HG03025 (cell line): ENCODE measurements around the gene STYK1.
A peak's percentile ranks its signal among the peaks of the same experiment; 100 is the strongest.

Experiments
- ATAC-seq: cut with Tn5 transposase; IDR thresholded peaks from one replicate; pipeline ENCODE4 v1.9.1; 2021; ENCODE audit warnings: mild to moderate bottlenecking, moderate library complexity; ENCODE audit not compliant: unreplicated experiment, low FRiP score

Gene STYK1, protein sequence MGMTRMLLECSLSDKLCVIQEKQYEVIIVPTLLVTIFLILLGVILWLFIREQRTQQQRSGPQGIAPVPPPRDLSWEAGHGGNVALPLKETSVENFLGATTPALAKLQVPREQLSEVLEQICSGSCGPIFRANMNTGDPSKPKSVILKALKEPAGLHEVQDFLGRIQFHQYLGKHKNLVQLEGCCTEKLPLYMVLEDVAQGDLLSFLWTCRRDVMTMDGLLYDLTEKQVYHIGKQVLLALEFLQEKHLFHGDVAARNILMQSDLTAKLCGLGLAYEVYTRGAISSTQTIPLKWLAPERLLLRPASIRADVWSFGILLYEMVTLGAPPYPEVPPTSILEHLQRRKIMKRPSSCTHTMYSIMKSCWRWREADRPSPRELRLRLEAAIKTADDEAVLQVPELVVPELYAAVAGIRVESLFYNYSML

DNA sequence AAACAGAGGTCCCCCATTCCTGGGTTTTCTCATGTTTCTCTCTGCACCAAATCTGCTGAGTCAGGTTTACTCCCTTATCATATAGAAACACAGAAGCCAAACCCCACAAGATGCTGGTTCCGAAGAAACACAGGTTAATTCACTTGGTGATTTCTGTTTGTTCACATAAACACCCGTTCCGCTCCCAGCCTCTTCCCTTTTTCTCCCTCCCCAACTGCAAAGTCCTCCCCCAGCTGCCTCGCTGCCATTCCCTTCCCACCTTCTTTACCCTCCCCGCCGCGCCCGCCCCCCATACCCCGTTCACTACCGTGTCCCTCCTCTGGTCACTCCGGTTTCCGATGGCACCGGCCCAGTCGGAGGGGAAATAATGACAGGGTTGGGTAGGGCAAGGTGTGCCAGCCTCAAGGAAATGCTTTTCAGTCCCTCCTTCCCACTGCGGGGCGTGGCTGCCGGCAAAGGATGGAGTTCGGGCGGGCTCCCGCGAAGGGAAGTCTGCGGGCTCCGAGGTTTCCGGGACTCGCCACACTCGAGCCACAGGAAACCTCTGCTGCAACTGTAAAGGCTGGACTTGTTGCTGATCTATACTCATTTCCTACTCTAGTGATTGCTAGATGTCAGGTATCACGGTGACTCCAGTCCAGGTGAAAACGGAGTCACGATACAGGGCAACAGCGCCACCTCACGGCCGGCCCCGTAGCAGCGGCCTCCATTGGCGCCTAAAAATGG is at the start of gene STYK1:
TSS of gene STYK1 (minus strand) at position 394 of the 726 bp plus-strand sequence. CDS start 39,434 bp downstream, outside the sequence.
- no peak for ATAC-seq

DNA sequence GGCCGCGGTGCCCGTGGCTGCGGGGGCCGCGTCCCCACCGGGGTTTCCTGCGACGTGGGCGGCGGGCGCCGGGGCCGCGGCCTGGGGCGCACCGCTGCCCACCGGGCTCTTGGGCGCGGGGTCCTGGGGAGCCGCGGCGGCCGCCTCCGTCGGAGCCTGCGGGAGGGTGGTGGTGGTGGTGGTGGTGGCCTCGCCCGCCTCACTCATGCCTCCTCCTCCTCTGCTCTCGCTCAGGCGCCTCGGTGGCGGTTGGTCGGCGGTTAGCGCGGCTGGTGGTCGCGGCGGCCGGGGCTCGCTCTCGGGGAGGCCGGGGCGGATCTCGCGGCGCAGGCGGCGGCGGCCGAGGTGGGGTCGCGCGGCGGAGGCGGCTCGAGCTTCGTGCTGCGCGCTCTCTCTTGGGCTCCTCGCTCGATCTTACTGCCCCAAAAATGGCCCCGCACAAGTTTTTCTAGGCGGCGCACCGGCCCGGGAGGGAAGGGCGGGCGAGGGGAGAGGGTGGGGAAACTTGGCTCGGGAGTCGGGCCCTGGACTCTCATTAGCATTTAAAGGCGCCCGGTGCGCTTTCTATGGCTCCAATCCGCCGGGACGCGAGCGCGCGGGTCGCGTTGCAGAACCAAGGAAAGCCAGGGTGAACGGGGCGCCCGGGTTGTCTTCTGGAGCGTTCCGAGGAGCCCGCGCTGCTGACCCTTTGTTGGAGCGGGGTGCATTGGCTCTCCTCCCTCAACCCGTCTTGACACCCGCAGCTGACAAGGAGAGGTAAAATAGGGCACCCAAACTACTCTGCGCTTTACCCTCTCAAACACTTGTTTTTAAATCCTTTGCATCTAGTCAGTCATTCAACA is 49.3 kb upstream of the STYK1 start, which contains the start of gene YBX3:
TSS of gene YBX3 (minus strand) at position 419 of the 842 bp plus-strand sequence. CDS start at position 207, 212 bp downstream.
- ATAC-seq, result peak; percentile 63

DNA sequence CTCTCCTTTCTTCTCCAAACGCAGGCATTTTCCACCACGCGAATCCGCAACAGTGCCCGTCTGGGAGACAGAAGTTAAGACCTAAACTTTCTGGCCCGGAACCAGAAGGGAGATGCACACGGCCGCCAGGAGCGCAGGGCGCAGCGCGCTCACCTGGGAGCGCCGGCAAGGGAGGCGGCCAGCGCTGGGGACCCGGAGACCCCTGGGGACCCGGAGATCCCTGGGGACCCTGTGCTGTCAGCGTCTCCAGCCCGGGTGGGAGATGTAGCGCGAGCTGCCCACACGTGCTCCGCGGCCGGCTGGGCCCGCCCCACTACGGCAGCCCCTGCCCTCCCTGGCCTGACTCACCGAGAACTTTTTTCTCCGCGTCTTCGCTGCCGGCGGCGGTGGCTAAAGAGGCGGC is 48.7 kb upstream of the STYK1 start:
- ATAC-seq, result peak; percentile 48

DNA sequence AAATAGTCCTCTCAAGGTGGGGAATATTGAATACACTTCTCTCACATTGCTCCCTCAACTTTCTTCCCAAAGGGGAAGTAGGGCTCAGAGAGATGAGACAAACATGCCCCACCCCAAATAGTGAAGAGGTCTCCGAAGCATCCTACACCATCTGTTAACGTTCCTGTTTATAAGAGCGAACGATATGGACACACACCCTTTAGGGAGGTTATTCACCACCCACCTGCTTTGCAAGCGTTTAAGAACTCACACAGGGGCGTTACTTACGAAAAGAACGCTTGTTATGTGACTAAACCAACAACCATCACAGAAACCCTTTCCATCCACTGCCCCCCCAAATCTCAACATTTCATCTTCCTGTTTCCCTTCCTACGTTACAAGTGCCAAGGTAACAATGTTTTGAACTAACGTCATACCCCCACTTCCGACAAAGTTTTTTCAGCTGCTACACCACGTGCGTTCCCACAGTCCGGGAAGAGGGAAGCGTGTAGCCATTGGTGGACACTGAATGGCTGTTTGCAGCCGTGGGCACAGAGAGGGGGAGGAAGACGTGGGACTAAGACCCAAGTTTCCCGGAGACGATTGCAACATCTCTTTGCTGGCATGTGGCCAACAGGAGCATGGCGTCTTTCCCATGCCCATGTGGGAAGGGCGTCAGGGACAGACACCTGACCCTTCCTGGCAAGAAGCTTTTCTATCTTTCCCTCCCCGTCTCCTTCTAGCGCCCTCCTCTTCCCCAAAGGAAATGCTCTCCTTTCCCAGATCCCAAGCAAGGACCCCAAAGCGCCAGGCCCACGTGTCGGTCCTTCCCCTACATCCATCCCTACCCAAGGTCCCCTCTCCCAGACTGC is 48.0 kb upstream of the STYK1 start:
- no peak for ATAC-seq

DNA sequence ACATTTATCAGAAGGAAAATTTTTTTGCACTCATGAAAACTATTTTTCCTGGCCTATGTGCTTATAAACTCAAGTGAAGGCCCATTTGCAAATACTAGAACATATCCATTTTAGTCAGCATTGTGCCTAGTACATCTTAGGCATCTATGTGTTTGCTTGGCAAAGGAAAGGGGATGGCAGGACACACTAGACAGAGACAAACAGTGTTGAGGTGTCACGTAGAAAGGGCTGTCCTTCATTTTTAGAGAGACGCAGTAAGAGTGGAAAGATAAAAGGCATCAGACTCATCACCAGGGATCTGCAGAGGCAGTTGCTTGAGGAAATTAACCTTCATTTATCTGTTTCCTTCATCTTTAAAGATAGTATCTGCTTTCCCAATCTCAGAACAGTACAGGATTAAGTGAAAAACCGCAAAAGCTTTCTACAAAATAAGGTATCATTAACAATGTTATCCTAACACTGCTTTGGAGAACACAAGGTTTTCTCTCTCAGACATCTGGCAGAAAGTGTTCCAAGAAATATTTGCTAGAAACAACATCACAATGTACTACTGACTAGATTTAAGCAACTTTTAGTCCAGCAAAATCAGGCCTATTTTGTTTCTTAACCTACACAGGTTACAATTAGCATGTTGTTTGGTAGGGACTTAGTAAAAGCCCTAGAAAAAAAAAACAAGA is 47.3 kb upstream of the STYK1 start:
- no peak for ATAC-seq

DNA sequence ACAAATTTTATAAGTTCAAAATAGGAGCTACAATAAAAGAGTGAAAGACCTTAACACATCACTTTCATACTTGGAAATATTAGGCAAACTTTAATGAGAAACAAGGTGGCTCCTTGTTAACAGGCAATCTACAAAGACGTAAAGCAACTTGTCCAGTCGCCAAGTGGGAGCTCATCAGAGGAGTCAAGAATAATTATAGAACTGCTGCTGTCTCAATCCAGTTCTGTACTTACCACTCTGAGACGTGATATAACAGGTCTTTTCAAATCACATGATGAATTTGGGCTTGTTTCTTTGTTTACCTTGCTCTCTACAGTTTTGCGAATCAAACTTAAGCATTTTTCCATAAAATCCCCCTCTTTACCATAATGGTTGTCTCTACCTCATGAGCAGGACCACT is 45.6 kb upstream of the STYK1 start:
- ATAC-seq, result no peak

DNA sequence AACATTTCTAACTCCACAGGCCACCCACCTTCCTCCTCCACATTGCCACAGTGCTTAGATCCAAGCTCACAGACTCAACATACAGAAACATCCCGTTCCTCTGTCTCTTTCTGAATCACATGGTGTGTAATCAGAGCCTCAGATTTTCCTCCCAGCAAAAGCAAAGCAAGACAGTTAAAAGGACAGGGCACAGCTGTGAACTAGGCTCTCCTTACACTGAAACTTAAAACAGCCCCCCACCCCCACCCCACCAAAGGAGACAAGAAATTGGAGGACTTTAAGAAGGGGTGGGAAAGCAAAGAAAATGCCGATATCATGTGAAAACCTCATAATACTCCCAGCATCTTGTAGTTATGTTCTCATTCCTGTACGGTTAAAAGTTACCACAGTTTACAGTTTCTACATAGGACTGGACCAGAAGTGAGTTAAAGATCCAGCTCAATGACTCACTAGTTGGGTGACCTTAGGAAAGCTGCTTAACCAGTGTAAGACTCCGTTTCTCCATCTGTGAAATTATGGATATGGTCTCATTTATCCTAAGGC is 44.5 kb upstream of the STYK1 start:
- no peak for ATAC-seq

DNA sequence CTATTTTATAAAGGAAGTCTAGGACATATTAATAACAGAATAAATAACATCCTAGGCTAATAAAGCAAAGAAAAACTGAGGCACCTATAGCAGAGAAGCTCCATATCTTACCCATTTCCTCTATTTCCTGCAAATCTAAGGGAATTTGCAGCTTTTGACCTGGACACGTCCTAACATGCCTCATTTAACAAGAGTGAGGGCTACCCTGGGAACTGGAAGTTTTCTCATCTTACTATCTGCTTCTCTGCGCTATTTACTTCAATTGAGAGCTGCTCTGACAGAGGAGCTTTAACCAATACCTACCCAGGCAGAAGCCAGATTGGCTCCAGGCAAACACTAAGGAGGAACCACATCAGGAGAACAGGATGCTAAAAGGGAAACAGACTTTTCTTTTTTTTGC is 43.6 kb upstream of the STYK1 start:
- ATAC-seq, result no peak

DNA sequence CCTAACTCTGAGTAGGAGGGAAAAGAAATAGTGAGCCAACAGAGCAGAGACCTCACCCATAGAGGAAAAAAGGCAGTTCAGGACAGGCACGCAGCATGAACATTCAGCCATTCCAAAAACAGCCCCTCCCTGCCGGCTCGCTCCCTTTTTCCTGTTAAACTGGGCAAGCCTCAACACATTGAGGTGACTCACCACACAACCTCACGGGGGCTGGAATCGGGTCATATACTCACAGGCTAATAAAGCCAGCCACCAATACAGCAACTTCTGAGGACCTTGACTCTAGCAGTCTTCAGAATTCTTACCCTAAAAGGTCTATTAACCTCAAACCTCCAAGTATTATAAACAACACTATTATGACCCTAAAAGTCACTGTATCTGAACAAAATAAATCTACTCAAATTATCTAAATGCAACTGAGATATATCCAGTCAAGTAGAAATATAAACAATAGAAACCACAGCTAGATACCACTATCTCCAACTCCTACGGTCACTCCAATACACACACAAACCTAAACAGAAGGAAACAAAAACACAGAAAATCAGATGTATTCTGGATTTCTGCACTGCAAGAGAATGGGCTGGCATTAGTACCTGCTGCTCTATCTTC is 43.0 kb upstream of the STYK1 start:
- ATAC-seq, result no peak

DNA sequence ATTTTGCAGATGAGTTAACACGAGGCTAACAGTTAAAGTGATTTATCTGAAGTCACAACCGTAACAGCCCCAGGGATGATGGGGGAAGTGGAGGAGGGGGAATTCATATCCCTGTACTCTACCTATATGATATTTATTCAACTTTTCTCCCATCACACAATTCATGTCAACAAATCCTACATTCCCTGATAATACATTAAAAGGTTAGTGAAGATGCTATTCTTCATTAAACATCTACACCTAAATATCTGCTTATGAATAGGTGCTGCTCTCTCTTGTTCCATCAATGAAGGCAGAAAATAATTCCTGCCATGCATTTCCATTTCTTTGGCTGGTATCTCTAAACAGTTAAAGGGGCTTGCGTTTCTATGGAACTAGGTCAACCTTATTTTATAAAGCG is 42.4 kb upstream of the STYK1 start:
- no peak for ATAC-seq

DNA sequence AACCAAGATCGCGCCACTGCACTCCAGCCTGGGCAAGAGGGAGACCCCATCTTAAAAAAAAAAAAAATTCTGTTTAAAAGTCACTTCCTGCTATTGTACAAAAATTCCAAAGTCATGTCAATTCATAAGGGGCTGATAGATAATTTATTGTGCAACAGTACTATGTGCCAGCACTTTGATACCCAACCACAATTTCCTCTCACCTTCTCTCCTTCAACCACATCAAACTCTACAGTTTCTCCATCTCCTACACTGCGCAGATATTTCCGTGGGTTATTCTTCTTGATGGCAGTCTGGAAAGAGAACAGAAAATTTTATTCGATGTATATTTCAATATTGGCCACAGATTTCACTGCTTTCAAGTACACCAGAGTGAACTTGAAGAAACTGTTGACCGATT is 41.6 kb upstream of the STYK1 start:
- no peak for ATAC-seq

DNA sequence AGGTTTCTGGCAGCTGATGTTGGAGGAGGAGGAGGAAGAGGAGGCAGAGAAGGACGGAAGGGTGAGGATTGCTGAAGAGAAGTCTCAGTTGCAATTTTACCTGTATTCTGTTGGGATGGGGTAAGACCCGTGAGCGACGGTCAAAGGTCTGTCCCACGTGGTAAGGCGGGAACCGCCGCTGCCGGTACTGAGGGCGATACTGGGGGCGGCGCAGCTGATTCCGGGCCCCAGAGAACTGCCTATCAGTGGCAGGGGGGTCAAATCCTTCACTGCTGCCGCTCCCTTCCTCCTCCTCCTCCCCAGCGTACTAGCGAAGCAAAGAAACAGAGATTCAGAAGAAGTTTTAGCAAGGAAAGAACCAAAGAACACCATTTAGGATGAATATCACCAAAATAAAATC is 36.0 kb upstream of the STYK1 start:
- ATAC-seq, result no peak

DNA sequence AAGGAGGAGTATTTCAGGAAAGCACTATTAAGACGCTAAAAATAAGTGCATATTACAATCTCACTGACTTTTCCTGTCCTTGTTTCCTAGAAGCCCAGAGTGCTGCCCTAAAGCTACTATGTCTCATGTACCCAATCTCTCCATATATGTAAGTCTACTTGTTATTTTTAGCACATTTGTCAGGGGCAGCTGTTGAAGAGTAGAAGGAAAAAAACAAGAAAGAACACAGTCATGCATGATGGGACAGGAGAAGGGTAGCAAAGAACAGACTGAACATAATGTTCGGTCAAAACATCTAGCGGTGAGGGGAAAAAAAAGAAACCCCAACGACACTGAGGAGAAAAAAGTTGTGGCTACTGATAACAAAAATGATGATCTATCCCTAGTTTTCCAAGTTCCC is 35.0 kb upstream of the STYK1 start:
- no peak for ATAC-seq

DNA sequence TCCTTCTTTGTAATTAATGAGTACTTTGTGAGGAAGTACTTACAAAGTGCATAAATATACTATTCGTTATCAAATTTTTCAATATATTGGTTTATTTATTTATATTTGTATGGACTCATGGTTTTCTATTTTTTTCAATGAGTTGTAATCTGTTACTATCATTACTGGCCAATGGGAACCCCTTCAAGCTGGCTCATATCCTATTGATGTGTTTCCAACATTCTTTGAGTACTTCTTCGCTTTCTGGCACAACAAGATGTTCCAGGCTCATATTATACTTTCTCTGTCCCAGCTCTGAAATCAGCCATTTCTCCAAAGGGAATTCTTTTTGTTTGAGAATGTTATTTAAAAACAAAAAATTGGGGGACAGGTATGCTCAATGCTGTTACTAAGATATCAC is 31.8 kb upstream of the STYK1 start:
- no peak for ATAC-seq

DNA sequence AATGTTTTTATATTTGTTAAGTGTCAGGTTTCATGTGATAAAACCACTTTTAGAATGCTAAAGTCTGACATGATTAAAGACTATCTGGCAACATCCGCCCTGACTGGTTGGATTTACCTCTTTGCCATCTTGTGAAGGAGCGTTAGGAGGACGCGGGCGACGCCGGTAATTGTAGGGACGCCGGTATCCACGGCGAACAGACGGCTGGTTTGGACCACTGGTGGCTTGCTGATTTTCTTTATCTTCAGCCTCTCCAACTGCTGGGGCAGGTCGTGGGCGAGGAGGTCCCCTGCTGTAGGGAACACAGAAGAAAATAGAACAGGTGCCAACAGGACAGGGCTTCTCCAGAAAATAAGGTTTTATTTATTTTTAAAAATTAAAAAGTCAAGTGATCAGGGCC is 28.0 kb upstream of the STYK1 start:
- ATAC-seq, result no peak

DNA sequence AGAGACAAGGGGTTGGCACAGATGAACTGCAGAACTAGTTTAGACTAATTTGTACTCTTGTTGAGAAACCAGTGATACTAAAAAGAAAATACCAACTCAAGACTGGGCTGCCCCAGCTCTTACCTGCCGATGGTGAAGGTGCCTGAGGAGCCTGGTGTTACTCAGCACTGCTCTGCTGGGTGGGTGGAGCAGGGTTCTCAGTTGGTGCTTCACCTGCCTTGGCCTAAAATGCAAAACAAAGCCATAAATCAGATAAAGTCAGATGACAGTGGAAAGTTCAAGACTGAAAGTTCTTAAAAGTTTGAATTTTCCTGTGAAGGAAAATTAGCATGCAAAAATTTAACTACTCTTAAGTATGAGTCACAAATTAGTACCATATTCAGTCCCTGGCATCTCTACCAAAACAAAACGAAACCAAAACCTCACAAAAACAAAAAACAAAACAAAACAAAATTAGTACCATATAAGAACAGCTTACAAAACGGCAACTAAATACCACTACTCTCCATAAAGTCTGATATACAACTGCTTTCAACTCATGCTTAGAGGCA is 27.4 kb upstream of the STYK1 start:
- no peak for ATAC-seq

DNA sequence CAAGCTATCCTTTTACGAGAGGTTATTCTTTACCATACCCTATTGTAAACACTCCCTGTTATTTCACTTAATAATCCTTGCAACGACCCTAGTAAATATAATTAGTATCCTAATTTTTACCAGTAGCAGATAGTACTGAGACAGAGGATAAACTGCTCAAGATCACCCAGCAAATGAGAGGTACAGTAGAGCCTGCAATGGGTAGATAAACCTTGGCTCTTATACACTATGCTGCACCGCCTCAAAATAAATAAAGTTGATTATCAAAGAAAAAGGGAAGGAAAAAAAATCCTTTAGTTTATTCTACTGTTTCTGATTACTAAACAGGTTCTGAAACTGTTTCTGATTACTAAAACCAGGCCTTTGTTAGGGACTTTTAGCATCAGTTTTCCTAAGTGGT is 26.7 kb upstream of the STYK1 start:
- no peak for ATAC-seq

DNA sequence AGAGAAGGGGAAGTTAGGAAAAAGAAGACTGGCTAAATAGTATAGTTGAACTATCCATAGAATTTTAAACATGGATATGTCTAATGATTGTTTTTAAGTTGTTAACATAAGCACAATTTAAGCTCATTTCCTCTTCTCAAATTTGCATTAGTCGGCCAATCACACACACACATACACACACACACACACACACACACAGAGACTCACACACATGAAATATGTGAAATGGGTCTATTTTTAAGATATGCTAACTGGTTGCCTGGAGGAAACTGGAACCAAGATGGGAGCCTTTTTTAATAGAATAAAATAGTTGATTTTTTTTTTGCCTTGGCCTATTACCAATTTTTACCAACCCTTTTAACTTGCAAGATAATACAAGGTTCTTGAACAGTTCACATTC is 24.0 kb upstream of the STYK1 start:
- ATAC-seq, result no peak
